ENCODE data around the gene ATG5. TPM values are rescaled to one million over a fixed set of nuclear protein-coding genes. Genes with fewer than 3 reads are reported as not detected.

Gene ATG5
- total and polyA plus RNA-seq, 2 donors (not counting 1 experiment from before 2014, with no cell fraction given): 13.6 to 26.3 TPM

- Histone ChIP-seq H3K9me3 (ENCODE audit: control extremely low read depth in 1 of 3, control insufficient read depth in 2 of 3, insufficient read depth in 1 of 3, low read length in 2 of 3) (peaks cover 0 to 4% (median 0%) of the 10 kb centered on the region in 3 donors), H3K36me3 (replicated peaks in 1 of 2; ENCODE audit: control extremely low read depth in 1 of 2, control insufficient read depth in 1 of 2, extremely low read depth in 1 of 2, insufficient read depth in 2 of 2, low read length in 1 of 2) (no peaks in the 10 kb centered on the region), H4K20me1 (ENCODE audit: control insufficient read depth, insufficient read depth, low read length, poor library complexity, severe bottlenecking) (no peaks in the 10 kb centered on the region), H3K4me3 (ENCODE audit: control extremely low read depth in 1 of 5, extremely low read depth in 1 of 5, insufficient read depth in 1 of 5, low read depth in 2 of 5, low read length in 4 of 5) (peak overlapping the region in 2 of 5 experiments; percentile 53 to 60), H3K27me3 (replicated peaks in 1 of 4; ENCODE audit: control extremely low read depth in 1 of 4, control insufficient read depth in 3 of 4, insufficient read depth in 4 of 4, low read length in 3 of 4) (peaks cover 0 to 42% (median 29%) of the 10 kb centered on the region in 4 experiments), H3K79me2 (ENCODE audit: control insufficient read depth, insufficient read depth, low read length) (no peaks in the 10 kb centered on the region), H3K9ac (ENCODE audit: low read length) (peak overlapping the region; percentile 61), H3K27ac (ENCODE audit: low read length in 2 of 2) (no peak overlapping the region), H2AFZ (ENCODE audit: insufficient read depth, low read depth, low read length, poor library complexity, severe bottlenecking) (peak overlapping the region; percentile 89), H3K4me1 (ENCODE audit: control insufficient read depth in 2 of 2, insufficient read depth in 2 of 2, low read length in 2 of 2) (peaks cover 11 to 16% of the 10 kb centered on the region in 2 donors), H3K4me2 (replicated peaks; ENCODE audit: low read depth, low read length, poor library complexity, severe bottlenecking) (peak overlapping the region; percentile 90)
- TF ChIP-seq CTCF (IDR thresholded peaks at IDR 0.05) (no peak), EZH2 (IDR thresholded peaks at IDR 0.05; ENCODE audit: borderline replicate concordance, insufficient read depth, low read depth, low read length, poor library complexity, severe bottlenecking) (no peak)
- Mint-ChIP-seq H3K4me1 (peaks cover 11% of the 10 kb centered on the region), H3K27ac (no peak overlapping the region), H3K4me3 (peak overlapping the region; percentile 75), H3K27me3 (peaks cover 50% of the 10 kb centered on the region), H3K9me3 (ENCODE audit: insufficient read depth) (no peaks in the 10 kb centered on the region)
- ATAC-seq (ENCODE audit: low read depth) (no peak), DNase-seq (no peak)
- ChIA-PET CTCF (interaction anchor here (0.7 to 2.3 kb wide), 3 partner anchors 10 to 20 kb away, joined by 4 to 15 read pairs (median 7); no protein-coding TSS in a partner anchor), POLR2A (no interaction called here)
- intact Hi-C loops (cut with micrococcal nuclease): no loop called here
- 29% methylated on average over 11 of the region's 12 CpGs for whole genome bisulfite sequencing (ENCODE audit: insufficient coverage)
These were observed 34.4 kb upstream of the ATG5 start for GRCh38 chr6:106359959-106360409.

- intact Hi-C loops (cut with micrococcal nuclease): no loop called here
- ATAC-seq (ENCODE audit: low read depth) (no peak), DNase-seq (no peak)
- CTCF ChIA-PET: interaction anchor here (1.2 kb wide), 1 partner anchor 88 kb away, joined by 3 read pairs; no protein-coding TSS in a partner anchor
- H3K79me2 ChIP-seq (ENCODE audit: control insufficient read depth, insufficient read depth, low read length): no peaks in the 10 kb centered on the region
- peaks cover 11 to 15% of the 10 kb centered on the region in 2 donors for H3K4me1 ChIP-seq (ENCODE audit: control insufficient read depth in 2 of 2, insufficient read depth in 2 of 2, low read length in 2 of 2)
- no peak overlapping the region for H3K4me2 ChIP-seq (replicated peaks; ENCODE audit: low read depth, low read length, poor library complexity, severe bottlenecking)
- no peaks in the 10 kb centered on the region for H4K20me1 ChIP-seq (ENCODE audit: control insufficient read depth, insufficient read depth, low read length, poor library complexity, severe bottlenecking)
- no peak overlapping the region for H2AFZ ChIP-seq (ENCODE audit: insufficient read depth, low read depth, low read length, poor library complexity, severe bottlenecking)
- no peak overlapping the region for H3K27ac ChIP-seq (ENCODE audit: low read length in 2 of 2)
- no peak overlapping the region for H3K27ac Mint-ChIP-seq
- no peaks in the 10 kb centered on the region for H3K36me3 ChIP-seq (replicated peaks in 1 of 2; ENCODE audit: control extremely low read depth in 1 of 2, control insufficient read depth in 1 of 2, extremely low read depth in 1 of 2, insufficient read depth in 2 of 2, low read length in 1 of 2)
- H3K9ac ChIP-seq (ENCODE audit: low read length): no peak overlapping the region
- peaks cover 65% of the 10 kb centered on the region for H3K27me3 Mint-ChIP-seq
- peaks cover 5% of the 10 kb centered on the region for H3K9me3 Mint-ChIP-seq (ENCODE audit: insufficient read depth)
- peaks cover 10% of the 10 kb centered on the region for H3K4me1 Mint-ChIP-seq
- WGBS (ENCODE audit: insufficient coverage): 100% methylated on average over 1 of the region's 1 CpG
- H3K4me3 Mint-ChIP-seq: no peak overlapping the region
- no peak overlapping the region for H3K4me3 ChIP-seq (ENCODE audit: control extremely low read depth in 1 of 5, extremely low read depth in 1 of 5, insufficient read depth in 1 of 5, low read depth in 2 of 5, low read length in 4 of 5)
- no peak for TF ChIP-seq EZH2 (IDR thresholded peaks at IDR 0.05; ENCODE audit: borderline replicate concordance, insufficient read depth, low read depth, low read length, poor library complexity, severe bottlenecking)
- TF ChIP-seq CTCF (IDR thresholded peaks at IDR 0.05): no peak
- POLR2A ChIA-PET: interaction anchor here (0.6 kb wide), 1 partner anchor 361 kb away, joined by 3 read pairs; no protein-coding TSS in a partner anchor
- peaks cover 0 to 13% (median 0%) of the 10 kb centered on the region in 3 donors for H3K9me3 ChIP-seq (ENCODE audit: control extremely low read depth in 1 of 3, control insufficient read depth in 2 of 3, insufficient read depth in 1 of 3, low read length in 2 of 3)
- H3K27me3 ChIP-seq (replicated peaks in 1 of 4; ENCODE audit: control extremely low read depth in 1 of 4, control insufficient read depth in 3 of 4, insufficient read depth in 4 of 4, low read length in 3 of 4): peaks cover 0 to 45% (median 31%) of the 10 kb centered on the region in 4 experiments
These were observed 30.8 kb upstream of the ATG5 start for GRCh38 chr6:106356378-106356777.

Data from B cell (primary cell).